Stimulated activated naive CD8-positive, alpha-beta T cell treated with anti-CD3 and anti-CD28 coated beads, Interleukin-15, Interleukin-2, amounts not matched to agents 100 ng/mL and 50 ng/mL, for 24 hours (primary cell): ENCODE results near the gene INA.

ENCODE experiments used
- H3K27ac Mint-ChIP-seq: one replicate; pipeline ENCODE4 v1.8.0; 2021; ENCODE audit warnings: mild to moderate bottlenecking, mixed read lengths
- H3K27me3 Mint-ChIP-seq: one replicate; pipeline ENCODE4 v1.8.0; 2021; ENCODE audit warnings: mixed read lengths
- H3K36me3 Mint-ChIP-seq: one replicate; pipeline ENCODE4 v1.8.0; 2021; ENCODE audit warnings: low read depth, mixed read lengths
- H3K4me1 Mint-ChIP-seq: one replicate; pipeline ENCODE4 v1.8.0; 2021; ENCODE audit warnings: low read depth, mixed read lengths
- H3K4me3 Mint-ChIP-seq: one replicate; pipeline ENCODE4 v1.8.0; 2021; ENCODE audit warnings: mild to moderate bottlenecking, mixed read lengths
- H3K9me3 Mint-ChIP-seq: one replicate; pipeline ENCODE4 v1.8.0; 2021; ENCODE audit warnings: mixed read lengths

Gene INA

GRCh38 chr10:103284170-103284569 is 7.2 kb downstream of the INA start:
- Mint-ChIP-seq H3K9me3 (no peaks in the 10 kb centered on the region), H3K36me3 (no peaks in the 10 kb centered on the region), H3K4me1 (no peaks in the 10 kb centered on the region), H3K27ac (no peak overlapping the region), H3K4me3 (no peak overlapping the region), H3K27me3 (peaks cover 72% of the 10 kb centered on the region)

GRCh38 chr10:103287992-103288391 is 11.1 kb downstream of the INA start:
- Mint-ChIP-seq H3K9me3 (no peaks in the 10 kb centered on the region), H3K27me3 (peaks cover 44% of the 10 kb centered on the region), H3K36me3 (no peaks in the 10 kb centered on the region), H3K27ac (no peak overlapping the region), H3K4me1 (no peaks in the 10 kb centered on the region), H3K4me3 (no peak overlapping the region)

- Mint-ChIP-seq H3K4me1 (no peaks in the 10 kb centered on the region), H3K27me3 (peaks cover 25% of the 10 kb centered on the region), H3K4me3 (no peak overlapping the region), H3K27ac (no peak overlapping the region), H3K36me3 (no peaks in the 10 kb centered on the region), H3K9me3 (no peaks in the 10 kb centered on the region)
Observed at GRCh38 chr10:103291588-103291987, 14.7 kb downstream of the INA start.

GRCh38 chr10:103295374-103296015 is 18.6 kb downstream of the INA start:
- no peak overlapping the region for H3K27ac Mint-ChIP-seq
- H3K9me3 Mint-ChIP-seq, result no peaks in the 10 kb centered on the region
- H3K27me3 Mint-ChIP-seq, result no peaks in the 10 kb centered on the region
- H3K4me3 Mint-ChIP-seq, result no peak overlapping the region
- H3K4me1 Mint-ChIP-seq, result no peaks in the 10 kb centered on the region
- no peaks in the 10 kb centered on the region for H3K36me3 Mint-ChIP-seq

GRCh38 chr10:103307594-103307993 is 30.7 kb downstream of the INA start:
- no peak overlapping the region for H3K27ac Mint-ChIP-seq
- peaks cover 52% of the 10 kb centered on the region for H3K36me3 Mint-ChIP-seq
- no peaks in the 10 kb centered on the region for H3K4me1 Mint-ChIP-seq
- H3K4me3 Mint-ChIP-seq, result no peak overlapping the region
- H3K27me3 Mint-ChIP-seq, result no peaks in the 10 kb centered on the region
- no peaks in the 10 kb centered on the region for H3K9me3 Mint-ChIP-seq

- no peak overlapping the region for H3K27ac Mint-ChIP-seq
- H3K27me3 Mint-ChIP-seq, result no peaks in the 10 kb centered on the region
- no peak overlapping the region for H3K4me3 Mint-ChIP-seq
- H3K9me3 Mint-ChIP-seq, result no peaks in the 10 kb centered on the region
- no peaks in the 10 kb centered on the region for H3K4me1 Mint-ChIP-seq
- peaks cover 54% of the 10 kb centered on the region for H3K36me3 Mint-ChIP-seq
Observed at GRCh38 chr10:103310197-103310596, 33.3 kb downstream of the INA start.

- H3K36me3 Mint-ChIP-seq, result peaks cover 43% of the 10 kb centered on the region
- H3K9me3 Mint-ChIP-seq, result no peaks in the 10 kb centered on the region
- H3K4me3 Mint-ChIP-seq, result no peak overlapping the region
- H3K27ac Mint-ChIP-seq, result no peak overlapping the region
- H3K27me3 Mint-ChIP-seq, result no peaks in the 10 kb centered on the region
- H3K4me1 Mint-ChIP-seq, result no peaks in the 10 kb centered on the region
Observed at GRCh38 chr10:103316087-103316486, 39.1 kb downstream of the INA start.

GRCh38 chr10:103327906-103328305 is 51.0 kb downstream of the INA start:
- Mint-ChIP-seq H3K4me1 (peaks cover 5% of the 10 kb centered on the region), H3K9me3 (no peaks in the 10 kb centered on the region), H3K27me3 (no peaks in the 10 kb centered on the region), H3K4me3 (no peak overlapping the region), H3K27ac (no peak overlapping the region), H3K36me3 (peaks cover 45% of the 10 kb centered on the region)

GRCh38 chr10:103333934-103334520 is 57.1 kb downstream of the INA start:
- H3K27ac Mint-ChIP-seq, result no peak overlapping the region
- no peak overlapping the region for H3K4me3 Mint-ChIP-seq
- no peaks in the 10 kb centered on the region for H3K9me3 Mint-ChIP-seq
- no peaks in the 10 kb centered on the region for H3K27me3 Mint-ChIP-seq
- H3K36me3 Mint-ChIP-seq, result peaks cover 41% of the 10 kb centered on the region
- no peaks in the 10 kb centered on the region for H3K4me1 Mint-ChIP-seq

- peaks cover 41% of the 10 kb centered on the region for H3K36me3 Mint-ChIP-seq
- H3K27me3 Mint-ChIP-seq, result no peaks in the 10 kb centered on the region
- no peak overlapping the region for H3K27ac Mint-ChIP-seq
- H3K4me1 Mint-ChIP-seq, result no peaks in the 10 kb centered on the region
- no peaks in the 10 kb centered on the region for H3K9me3 Mint-ChIP-seq
- no peak overlapping the region for H3K4me3 Mint-ChIP-seq
Observed at GRCh38 chr10:103334567-103334966, 57.6 kb downstream of the INA start.

GRCh38 chr10:103336370-103336769 is 59.4 kb downstream of the INA start:
- H3K36me3 Mint-ChIP-seq, result peaks cover 35% of the 10 kb centered on the region
- H3K4me3 Mint-ChIP-seq, result no peak overlapping the region
- no peaks in the 10 kb centered on the region for H3K27me3 Mint-ChIP-seq
- H3K27ac Mint-ChIP-seq, result no peak overlapping the region
- no peaks in the 10 kb centered on the region for H3K9me3 Mint-ChIP-seq
- H3K4me1 Mint-ChIP-seq, result no peaks in the 10 kb centered on the region
